Esophagus mucosa (tissue), 1 donor: Measurements from ENCODE around the gene NAT16. TPM values are rescaled to one million over a fixed set of nuclear protein-coding genes. Genes with fewer than 3 reads are reported as not detected.

ENCODE experiments used
- ATAC-seq: fragments of 200-7000 bp; cut with Tn5 transposase; one replicate; pipeline ENCODE4 v1.9.1; 2020
- total RNA-seq: library from RNA; stranded (reverse); gene quantifications from one replicate; pipeline ENCODE4 v1.2.4, GENCODE V29; 2023
- donor health status: DM: yes; HTN: yes; CAD: no.

NAT16 gene
- total RNA-seq, 1 donor from 2014 or later, result not detected

GRCh38 chr7:101170617-101171441 is 9.3 kb downstream of the NAT16 start:
- no peak for ATAC-seq

GRCh38 chr7:101169838-101170551 is 10.1 kb downstream of the NAT16 start:
- peak; percentile 36 for ATAC-seq

GRCh38 chr7:101169110-101169837 is 10.8 kb downstream of the NAT16 start:
- ATAC-seq, result no peak

GRCh38 chr7:101168412-101169049 is 11.6 kb downstream of the NAT16 start:
- no peak for ATAC-seq

- ATAC-seq, result no peak
Measured at GRCh38 chr7:101167645-101168411, 12.3 kb downstream of the NAT16 start.

- ATAC-seq, result no peak
Measured at GRCh38 chr7:101166909-101167644, 13.0 kb downstream of the NAT16 start.

GRCh38 chr7:101166648-101166908 is 13.5 kb downstream of the NAT16 start:
- ATAC-seq, result no peak

- no peak for ATAC-seq
Measured at GRCh38 chr7:101165958-101166647, 14.0 kb downstream of the NAT16 start.

- peak; percentile 91 for ATAC-seq
Measured at GRCh38 chr7:101165075-101165957, 14.8 kb downstream of the NAT16 start, which contains the start of gene VGF. Gene VGF (minus strand): TSS chr7:101165569. CDS start chr7:101164843, 726 bp downstream.

- no peak for ATAC-seq
Measured at GRCh38 chr7:101164071-101164840, 15.8 kb downstream of the NAT16 start.

GRCh38 chr7:101163279-101164070 is 16.6 kb downstream of the NAT16 start:
- no peak for ATAC-seq

GRCh38 chr7:101162551-101163278 is 17.4 kb downstream of the NAT16 start:
- peak; percentile 40 for ATAC-seq

GRCh38 chr7:101161692-101162471 is 18.2 kb downstream of the NAT16 start:
- ATAC-seq, result no peak

GRCh38 chr7:101160910-101161309 is 19.2 kb downstream of the NAT16 start:
- no peak for ATAC-seq

GRCh38 chr7:101159696-101160674 is 20.1 kb downstream of the NAT16 start:
- no peak for ATAC-seq
